Measurements from ENCODE around the gene GARIN5A.

Gene GARIN5A

GRCh38 chr19:50481351-50482149 lies 4.9 kb upstream of the GARIN5A start:
- no peaks in the 10 kb centered on the region for H3K27me3 ChIP-seq (ENCODE audit: insufficient read depth, poor library complexity, severe bottlenecking)
- DNase-seq (ENCODE audit: low read depth in 1 of 2, low spot score in 1 of 2) = no peak
- no peak for TF ChIP-seq SPI1 (IDR thresholded peaks at IDR 0.05; ENCODE audit: borderline replicate concordance, low read depth)
- no peak for TF ChIP-seq POLR2AphosphoS5 (IDR thresholded peaks at IDR 0.05; ENCODE audit: low read depth)
- TF ChIP-seq CTCF (IDR thresholded peaks at IDR 0.05; ENCODE audit: insufficient read depth, low read length) = no peak
- TF ChIP-seq REST (IDR thresholded peaks at IDR 0.05; ENCODE audit: insufficient replicate concordance, low read depth) = no peak
- TF ChIP-seq GABPA (IDR thresholded peaks at IDR 0.05; ENCODE audit: low read depth) = no peak
- H3K27ac ChIP-seq (replicated peaks) = no peak overlapping the region
- no peak overlapping the region for H3K4me3 ChIP-seq (replicated peaks; ENCODE audit: insufficient read depth, low read length)

GRCh38 chr19:50480281-50481111 lies 3.8 kb upstream of the GARIN5A start:
- Histone ChIP-seq H3K27ac (replicated peaks) (no peak overlapping the region), H3K27me3 (ENCODE audit: insufficient read depth, poor library complexity, severe bottlenecking) (no peaks in the 10 kb centered on the region), H3K4me3 (replicated peaks; ENCODE audit: insufficient read depth, low read length) (no peak overlapping the region)
- TF ChIP-seq REST (IDR thresholded peaks at IDR 0.05; ENCODE audit: insufficient replicate concordance, low read depth) (no peak), GABPA (IDR thresholded peaks at IDR 0.05; ENCODE audit: low read depth) (no peak), POLR2AphosphoS5 (IDR thresholded peaks at IDR 0.05; ENCODE audit: low read depth) (no peak), SPI1 (IDR thresholded peaks at IDR 0.05; ENCODE audit: borderline replicate concordance, low read depth) (no peak), CTCF (IDR thresholded peaks at IDR 0.05; ENCODE audit: insufficient read depth, low read length) (no peak)
- DNase-seq (ENCODE audit: low read depth in 1 of 2, low spot score in 1 of 2) = no peak

GRCh38 chr19:50479761-50480251 lies 3.2 kb upstream of the GARIN5A start:
- TF ChIP-seq REST (IDR thresholded peaks at IDR 0.05; ENCODE audit: insufficient replicate concordance, low read depth) = no peak
- no peak for TF ChIP-seq CTCF (IDR thresholded peaks at IDR 0.05; ENCODE audit: insufficient read depth, low read length)
- TF ChIP-seq SPI1 (IDR thresholded peaks at IDR 0.05; ENCODE audit: borderline replicate concordance, low read depth) = no peak
- TF ChIP-seq GABPA (IDR thresholded peaks at IDR 0.05; ENCODE audit: low read depth) = no peak
- TF ChIP-seq POLR2AphosphoS5 (IDR thresholded peaks at IDR 0.05; ENCODE audit: low read depth) = no peak
- Histone ChIP-seq H3K27me3 (ENCODE audit: insufficient read depth, poor library complexity, severe bottlenecking) (no peaks in the 10 kb centered on the region), H3K4me3 (replicated peaks; ENCODE audit: insufficient read depth, low read length) (no peak overlapping the region), H3K27ac (replicated peaks) (no peak overlapping the region)
- DNase-seq (ENCODE audit: low read depth in 1 of 2, low spot score in 1 of 2) = no peak

Measured in HL-60 (cell line).